Measurements from ENCODE around the gene HECTD4.

GRCh38 chr12:112230136-112230535, 152.1 kb downstream of the HECTD4 start:
- no peak for TF ChIP-seq CTCF (IDR thresholded peaks at IDR 0.05 in 2 of 3, conservative IDR thresholded peaks at IDR 0.05 in 1 of 3; ENCODE audit: borderline replicate concordance in 1 of 3, insufficient read depth in 1 of 3, low read depth in 2 of 3, low read length in 2 of 3)
- no peak for TF ChIP-seq POLR2A (IDR thresholded peaks at IDR 0.05; ENCODE audit: borderline replicate concordance, extremely low read depth, insufficient read depth, insufficient read length)
- TF ChIP-seq EGR1 (IDR thresholded peaks at IDR 0.05; ENCODE audit: low read depth): no peak
- TF ChIP-seq CEBPB (IDR thresholded peaks at IDR 0.05; ENCODE audit: low read depth): no peak
- no peak for TF ChIP-seq EZH2phosphoT487 (IDR thresholded peaks at IDR 0.05; ENCODE audit: borderline replicate concordance)
- no peak for TF ChIP-seq ATF3 (IDR thresholded peaks at IDR 0.05)
- no peak for TF ChIP-seq EZH2 (IDR thresholded peaks at IDR 0.05)
- TF ChIP-seq SP1 (IDR thresholded peaks at IDR 0.05; ENCODE audit: low read depth): no peak
